Liver (tissue), 3 donors: ENCODE data around the gene MORF4L1.

Source experiments
- JUND ChIP-seq, 2 donors: IDR thresholded peaks; 2 replicates each; pipeline ENCODE4 v1.6.1; 2016; ENCODE audit warnings: antibody characterized with exemption in 2 of 2
- MAX ChIP-seq: IDR thresholded peaks from 2 replicates; pipeline ENCODE4 v1.6.1; 2016; ENCODE audit warnings: antibody characterized with exemption
- RXRA ChIP-seq, 2 donors: IDR thresholded peaks; 2 replicates each; pipeline ENCODE4 v1.6.1; 2017 to 2018; ENCODE audit warnings: antibody characterized with exemption in 2 of 2, mild to moderate bottlenecking in 1 of 2
- ZBTB33 ChIP-seq: IDR thresholded peaks from 2 replicates; pipeline ENCODE4 v1.6.1; 2016; ENCODE audit warnings: antibody characterized with exemption
- TF ChIP-seq, protein P1 (sequence below): fragments of 150-350 bp; IDR thresholded peaks from 2 replicates; pipeline ENCODE4 v1.5.1; 2017; ENCODE audit warnings: improper control_type of control experiment, low read depth, low read length; ENCODE audit not compliant: missing input control
- donor health status: healthy.
- donor health status: healthy.

DNA sequence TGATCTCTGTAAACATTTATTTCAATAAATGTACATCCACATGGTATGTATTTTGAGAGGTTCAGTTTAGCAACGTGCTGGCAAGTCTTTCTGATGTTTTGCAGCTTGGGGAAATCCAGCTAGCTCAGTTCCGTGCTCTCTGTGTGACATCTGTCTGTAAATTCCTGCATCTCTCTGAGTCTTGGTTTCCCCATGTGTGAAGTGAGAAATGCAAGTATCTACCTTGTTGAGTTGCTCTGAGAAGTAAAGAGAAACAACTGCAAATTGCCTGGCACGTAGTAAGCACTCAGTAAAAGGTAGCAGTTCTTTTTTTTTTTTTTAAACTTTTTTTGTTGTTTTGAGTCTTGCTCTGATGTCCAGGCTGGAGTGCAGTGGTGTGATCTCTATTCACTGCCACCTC, 30.2 kb upstream of the MORF4L1 start:
- TF ChIP-seq, protein P1, sequence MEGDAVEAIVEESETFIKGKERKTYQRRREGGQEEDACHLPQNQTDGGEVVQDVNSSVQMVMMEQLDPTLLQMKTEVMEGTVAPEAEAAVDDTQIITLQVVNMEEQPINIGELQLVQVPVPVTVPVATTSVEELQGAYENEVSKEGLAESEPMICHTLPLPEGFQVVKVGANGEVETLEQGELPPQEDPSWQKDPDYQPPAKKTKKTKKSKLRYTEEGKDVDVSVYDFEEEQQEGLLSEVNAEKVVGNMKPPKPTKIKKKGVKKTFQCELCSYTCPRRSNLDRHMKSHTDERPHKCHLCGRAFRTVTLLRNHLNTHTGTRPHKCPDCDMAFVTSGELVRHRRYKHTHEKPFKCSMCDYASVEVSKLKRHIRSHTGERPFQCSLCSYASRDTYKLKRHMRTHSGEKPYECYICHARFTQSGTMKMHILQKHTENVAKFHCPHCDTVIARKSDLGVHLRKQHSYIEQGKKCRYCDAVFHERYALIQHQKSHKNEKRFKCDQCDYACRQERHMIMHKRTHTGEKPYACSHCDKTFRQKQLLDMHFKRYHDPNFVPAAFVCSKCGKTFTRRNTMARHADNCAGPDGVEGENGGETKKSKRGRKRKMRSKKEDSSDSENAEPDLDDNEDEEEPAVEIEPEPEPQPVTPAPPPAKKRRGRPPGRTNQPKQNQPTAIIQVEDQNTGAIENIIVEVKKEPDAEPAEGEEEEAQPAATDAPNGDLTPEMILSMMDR = no peak
- TF ChIP-seq RXRA (IDR thresholded peaks at IDR 0.05) (no peak), MAX (no peak), JUND (IDR thresholded peaks at IDR 0.05) (no peak), ZBTB33 (no peak)
